ENCODE data around the gene CNGA4.
A peak's percentile ranks its signal among the peaks of the same experiment; 100 is the strongest.

The CNGA4 gene

DNA sequence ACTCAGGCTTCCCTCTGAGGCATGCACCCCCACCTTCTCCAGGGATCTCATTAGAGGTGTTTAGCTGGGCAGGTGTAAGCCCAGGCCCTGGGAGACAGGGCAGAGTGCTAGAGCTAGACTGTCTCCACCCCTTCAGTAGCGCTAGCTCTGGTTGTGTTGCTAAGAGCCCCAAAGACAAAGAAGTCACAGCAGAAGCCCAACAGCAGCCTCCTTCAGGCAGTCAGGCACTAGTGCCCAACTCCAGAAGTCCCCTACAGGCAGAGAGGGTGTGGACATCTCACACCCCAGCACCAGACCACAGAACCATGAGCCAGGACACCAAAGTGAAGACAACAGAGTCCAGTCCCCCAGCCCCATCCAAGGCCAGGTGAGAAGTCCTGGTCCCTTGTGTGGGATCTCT lies at the start of gene CNGA4:
Gene CNGA4 (plus strand): TSS at position 188 of the 400 bp plus-strand sequence. CDS start 118 bp downstream, at position 306.
- DNase-seq (ENCODE audit: low spot score), result no peak

DNA sequence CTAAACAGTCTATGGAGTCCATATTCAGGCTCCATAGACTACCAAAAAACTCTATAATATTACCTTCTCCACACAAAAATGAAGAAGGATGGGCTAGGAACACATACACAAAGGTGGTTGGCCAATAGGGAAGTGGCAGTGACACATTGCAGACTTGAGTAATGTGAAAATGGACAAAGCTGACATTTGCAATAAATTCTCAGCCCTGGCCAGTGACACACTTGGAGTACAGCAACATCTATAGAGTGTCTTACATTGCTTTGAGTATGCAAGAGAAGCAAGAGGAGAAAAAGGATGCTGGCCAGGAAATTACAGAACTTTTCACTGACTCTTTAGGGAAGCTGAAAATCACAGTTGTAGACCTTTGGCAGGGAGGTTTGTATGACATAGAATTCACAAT lies 47.1 kb upstream of the CNGA4 start:
- DNase-seq (ENCODE audit: low spot score), result no peak

DNA sequence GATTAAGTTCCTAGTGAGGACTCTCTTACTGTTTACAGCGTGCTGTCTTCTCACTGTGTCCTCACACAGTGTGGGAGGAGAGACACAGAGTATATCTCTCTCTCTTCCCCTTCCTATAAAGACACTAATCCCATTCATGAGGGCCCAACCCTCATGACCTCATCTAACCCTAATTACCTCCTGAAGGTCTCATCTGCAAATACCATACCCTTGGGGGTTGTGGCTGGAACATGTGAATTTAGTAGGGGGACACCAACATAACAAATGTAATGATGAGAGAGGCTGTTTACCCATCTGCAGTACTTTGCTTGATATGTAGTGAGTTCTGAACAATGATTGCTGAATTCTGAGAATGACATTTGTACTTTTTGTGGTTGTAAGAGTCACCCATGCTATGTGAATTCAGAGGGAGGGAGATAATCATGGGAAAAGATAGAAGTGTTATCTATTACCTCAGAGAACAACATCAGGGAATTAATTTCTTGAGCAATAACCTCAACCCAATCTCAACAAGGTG lies 44.8 kb upstream of the CNGA4 start:
- no peak for DNase-seq (ENCODE audit: low spot score)

DNA sequence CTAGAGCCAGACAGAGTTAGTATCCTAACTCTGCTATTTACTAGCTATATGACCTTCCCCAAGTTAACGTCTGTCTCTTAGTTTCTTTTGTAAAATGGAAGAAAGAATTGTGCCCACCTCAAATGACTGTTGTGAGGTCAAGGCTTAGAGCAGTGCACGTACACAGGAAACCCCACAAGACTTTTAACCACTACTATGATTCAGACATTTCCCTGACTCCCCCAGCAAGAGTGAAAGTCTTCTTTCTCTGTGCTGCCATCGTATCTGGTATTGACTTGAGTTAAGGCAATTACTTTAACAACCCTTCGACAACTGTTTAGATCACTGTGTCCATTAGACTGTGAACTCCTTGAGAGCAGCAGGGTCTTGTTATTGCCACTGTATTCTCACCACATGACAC lies 42.5 kb upstream of the CNGA4 start:
- DNase-seq (ENCODE audit: low spot score), result no peak

DNA sequence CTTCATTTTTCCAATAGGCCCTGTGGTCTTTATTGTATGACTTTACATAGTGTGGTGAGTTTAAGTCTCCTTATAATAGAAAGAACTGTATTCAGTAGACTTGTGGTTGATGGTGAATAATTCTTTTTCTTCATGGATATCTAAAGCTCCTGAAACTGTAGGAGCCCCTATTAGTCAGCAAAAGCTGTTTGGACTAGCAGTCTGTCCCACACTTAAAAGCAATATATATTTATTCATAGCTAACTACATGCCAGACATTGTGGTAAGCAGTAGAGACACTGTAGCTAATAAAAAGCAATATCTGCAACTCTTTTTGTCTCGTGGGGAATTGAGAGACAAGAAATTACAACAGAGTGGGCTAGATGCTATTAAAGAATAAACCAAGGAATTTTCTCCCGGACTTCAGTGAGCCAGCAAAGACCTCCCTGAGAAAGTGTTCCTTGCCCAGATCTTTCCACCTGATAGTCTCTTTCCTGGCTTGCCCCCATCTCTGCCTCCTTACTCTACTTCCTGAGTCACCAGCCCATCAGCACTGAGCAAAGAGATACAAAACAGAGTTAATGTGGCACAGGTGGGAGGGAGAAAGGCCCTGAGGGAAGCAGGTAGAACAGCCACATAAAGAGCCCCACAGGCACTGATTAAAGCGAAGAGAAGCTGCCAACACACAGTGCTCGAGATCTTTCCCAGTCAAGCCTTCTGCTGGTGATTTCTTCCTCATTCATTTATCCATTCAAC lies 41.3 kb upstream of the CNGA4 start:
- no peak for DNase-seq (ENCODE audit: low spot score)

DNA sequence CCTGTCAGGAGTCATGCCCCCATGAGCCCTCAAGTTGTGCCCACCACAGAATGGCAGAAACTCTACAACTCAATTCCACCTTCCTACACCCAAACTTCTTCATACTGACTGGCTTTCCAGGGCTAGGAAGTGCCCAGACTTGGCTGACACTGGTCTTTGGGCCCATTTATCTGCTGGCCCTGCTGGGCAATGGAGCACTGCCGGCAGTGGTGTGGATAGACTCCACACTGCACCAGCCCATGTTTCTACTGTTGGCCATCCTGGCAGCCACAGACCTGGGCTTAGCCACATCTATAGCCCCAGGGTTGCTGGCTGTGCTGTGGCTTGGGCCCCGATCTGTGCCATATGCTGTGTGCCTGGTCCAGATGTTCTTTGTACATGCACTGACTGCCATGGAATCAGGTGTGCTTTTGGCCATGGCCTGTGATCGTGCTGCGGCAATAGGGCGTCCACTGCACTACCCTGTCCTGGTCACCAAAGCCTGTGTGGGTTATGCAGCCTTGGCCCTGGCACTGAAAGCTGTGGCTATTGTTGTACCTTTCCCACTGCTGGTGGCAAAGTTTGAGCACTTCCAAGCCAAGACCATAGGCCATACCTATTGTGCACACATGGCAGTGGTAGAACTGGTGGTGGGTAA lies 39.6 kb upstream of the CNGA4 start, which contains the start of gene OR52W1:
Gene OR52W1 (plus strand): TSS at position 51 of the 637 bp plus-strand sequence. CDS start 0 bp downstream, at position 51.
- no peak for DNase-seq (ENCODE audit: low spot score)

DNA sequence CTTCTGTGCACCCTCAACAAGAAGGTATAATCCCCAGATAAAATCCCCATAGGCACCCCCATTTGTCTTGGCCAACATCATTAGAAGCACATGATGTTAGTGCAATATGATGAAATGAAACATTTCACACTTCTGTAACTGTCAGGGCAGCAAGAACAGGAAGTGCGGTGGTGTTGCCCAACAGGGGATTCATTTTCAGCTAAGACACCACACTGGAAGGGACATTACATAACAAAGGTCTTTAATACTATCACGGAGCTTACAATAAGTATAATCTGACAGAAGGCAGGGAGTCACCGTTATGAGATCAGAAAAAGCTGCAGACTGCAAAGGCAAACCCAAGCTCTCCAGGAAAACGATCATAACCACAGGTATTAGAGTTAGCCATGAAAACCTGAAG lies 37.9 kb upstream of the CNGA4 start:
- no peak for DNase-seq (ENCODE audit: low spot score)

- no peak for DNase-seq (ENCODE audit: low spot score)
These were observed 37.4 kb upstream of the CNGA4 start for GRCh38 chr11:6201481-6201880.

GRCh38 chr11:6202041-6202440 lies 36.8 kb upstream of the CNGA4 start:
- no peak for DNase-seq (ENCODE audit: low spot score)

DNA sequence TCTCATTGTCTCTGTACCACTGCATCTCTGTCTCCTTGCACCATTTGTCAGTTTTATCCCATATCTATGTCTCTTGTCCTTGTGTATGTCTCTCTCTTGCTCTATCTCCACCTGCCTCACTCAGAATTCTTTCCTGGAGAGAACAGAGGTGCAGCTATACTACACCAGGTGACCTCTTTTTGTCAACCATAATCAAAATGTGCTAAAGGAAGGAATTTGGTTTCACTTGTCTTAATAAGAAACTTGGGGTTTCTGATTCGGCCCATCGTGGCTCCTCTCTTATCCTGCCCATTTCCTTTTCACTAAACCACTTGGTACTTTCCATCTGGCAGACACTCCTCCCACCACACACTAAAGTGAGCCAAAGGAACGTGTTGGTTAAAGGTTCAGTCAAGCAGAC lies 35.6 kb upstream of the CNGA4 start:
- DNase-seq (ENCODE audit: low spot score), result no peak

DNA sequence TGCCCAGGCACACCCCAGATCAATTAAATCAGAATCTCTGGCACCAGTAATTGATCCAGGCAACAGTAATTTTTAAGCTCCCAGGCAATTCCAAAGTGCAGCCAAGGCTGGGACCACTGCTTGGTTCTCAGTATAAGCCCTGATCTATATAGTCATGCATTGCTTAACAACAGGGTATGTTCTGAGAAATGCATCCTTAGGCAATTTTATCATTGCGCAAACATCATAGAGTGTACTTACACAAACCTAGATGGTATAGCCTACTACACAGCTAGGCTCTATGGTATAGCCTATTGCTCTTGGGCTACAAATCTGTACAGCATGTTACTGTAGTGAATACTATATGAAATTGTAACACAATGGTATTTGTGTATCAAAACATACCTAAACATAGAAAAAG lies 34.2 kb upstream of the CNGA4 start:
- DNase-seq (ENCODE audit: low spot score), result no peak

DNA sequence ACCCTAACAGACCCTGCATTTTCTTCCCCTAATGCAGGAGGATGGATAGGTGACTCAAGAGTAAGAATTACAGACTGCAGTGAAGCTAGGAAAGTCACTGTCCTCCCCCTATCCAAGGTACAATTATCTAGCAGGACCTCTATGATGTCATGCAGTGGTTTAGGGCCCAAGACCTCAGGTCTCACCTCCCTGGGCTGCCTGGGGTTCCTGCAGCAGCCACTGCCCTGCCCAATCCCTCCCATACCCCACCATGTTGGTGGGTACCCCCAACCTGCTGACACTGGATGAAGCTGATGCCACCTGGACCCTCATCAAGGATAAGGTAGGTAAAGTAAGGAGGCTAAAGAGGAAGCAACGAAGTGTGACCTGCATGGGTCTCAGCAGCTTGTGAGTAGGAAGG lies 33.5 kb upstream of the CNGA4 start, which contains the start of gene C11orf42:
Gene C11orf42 (plus strand): TSS at position 192 of the 400 bp plus-strand sequence. CDS start 59 bp downstream, at position 251.
- no peak for DNase-seq (ENCODE audit: low spot score)

DNA sequence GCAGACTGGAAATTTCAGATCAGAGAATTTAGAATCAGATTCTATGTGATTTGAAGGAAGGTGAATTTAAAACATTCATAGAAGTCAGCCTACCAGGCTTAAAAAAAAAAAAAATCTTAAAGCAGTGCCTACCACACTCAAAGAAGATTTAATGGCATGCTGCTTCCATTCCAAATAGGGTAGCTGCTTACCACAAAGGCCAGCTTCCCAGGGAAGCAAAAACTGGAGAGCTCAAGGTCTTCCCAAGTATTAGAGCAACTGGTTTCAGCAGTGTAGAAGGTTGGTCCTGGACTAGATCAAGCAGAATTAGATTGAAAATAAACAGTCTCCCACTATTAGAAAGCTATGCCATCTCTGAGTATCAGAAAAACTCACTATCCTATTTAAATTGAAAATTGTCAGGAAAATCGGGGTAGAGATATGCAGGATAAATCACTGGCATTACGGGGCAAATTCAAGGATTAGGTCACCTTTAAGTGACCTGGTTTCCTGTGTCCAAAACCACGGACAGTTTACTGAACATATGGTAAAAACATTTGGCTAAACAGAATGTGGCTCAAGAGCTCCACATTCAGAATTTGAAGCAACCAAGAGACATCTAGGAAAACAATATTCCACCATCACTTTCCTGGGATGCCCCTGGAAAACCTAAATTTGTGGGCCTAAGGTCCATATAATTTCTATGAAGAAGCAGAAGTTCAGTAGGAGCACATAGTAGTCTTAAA lies 32.3 kb upstream of the CNGA4 start:
- no peak for DNase-seq (ENCODE audit: low spot score)

DNA sequence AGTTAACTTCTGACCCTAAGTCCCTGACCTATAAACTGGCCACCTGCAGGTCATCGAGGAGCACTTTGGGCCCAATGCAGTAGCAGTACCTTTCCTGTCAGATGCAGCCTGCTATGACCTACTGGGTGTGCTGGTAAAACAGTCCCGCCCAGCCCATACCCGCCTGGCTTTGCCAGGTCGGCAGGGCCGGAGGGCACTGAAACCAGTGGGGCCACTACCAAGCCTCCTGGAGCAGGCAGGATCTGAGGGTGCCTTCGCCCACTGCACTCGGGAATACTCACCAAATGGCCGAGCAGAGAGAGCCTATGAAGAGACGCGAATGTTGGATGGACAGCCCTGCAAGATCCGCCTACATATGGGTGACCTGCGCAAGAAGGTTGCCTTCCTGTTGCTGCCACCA lies 29.1 kb upstream of the CNGA4 start:
- no peak for DNase-seq (ENCODE audit: low spot score)

GRCh38 chr11:6210274-6210955 lies 28.5 kb upstream of the CNGA4 start:
- no peak for DNase-seq (ENCODE audit: low spot score)

DNA sequence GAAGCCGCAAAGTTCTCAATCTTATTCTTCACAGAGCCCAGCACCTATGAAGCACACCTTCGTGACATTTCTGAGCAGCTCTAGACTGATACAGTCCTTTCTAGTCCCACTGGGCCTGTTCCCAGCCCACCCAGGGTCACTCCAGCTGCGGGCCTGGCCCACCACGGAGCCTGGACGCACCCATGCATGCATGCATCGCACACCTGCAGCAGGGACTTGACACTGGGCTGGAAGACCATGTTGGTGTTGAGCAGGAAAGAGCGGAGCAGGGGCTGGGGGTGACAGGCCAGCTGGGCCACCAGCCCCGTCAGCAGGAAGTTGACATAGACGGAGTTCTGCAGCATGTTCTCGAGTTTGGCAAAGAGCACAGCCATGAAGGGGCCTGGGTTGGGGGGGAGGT lies 24.4 kb upstream of the CNGA4 start:
- DNase-seq (ENCODE audit: low spot score), result no peak

GRCh38 chr11:6216501-6216900 lies 22.4 kb upstream of the CNGA4 start:
- no peak for DNase-seq (ENCODE audit: low spot score)

- DNase-seq (ENCODE audit: low spot score), result no peak
These were observed 21.2 kb upstream of the CNGA4 start for GRCh38 chr11:6217722-6218121.

- peak; percentile 62 for DNase-seq (ENCODE audit: low spot score)
These were observed 19.5 kb upstream of the CNGA4 start for GRCh38 chr11:6219359-6219758.

DNA sequence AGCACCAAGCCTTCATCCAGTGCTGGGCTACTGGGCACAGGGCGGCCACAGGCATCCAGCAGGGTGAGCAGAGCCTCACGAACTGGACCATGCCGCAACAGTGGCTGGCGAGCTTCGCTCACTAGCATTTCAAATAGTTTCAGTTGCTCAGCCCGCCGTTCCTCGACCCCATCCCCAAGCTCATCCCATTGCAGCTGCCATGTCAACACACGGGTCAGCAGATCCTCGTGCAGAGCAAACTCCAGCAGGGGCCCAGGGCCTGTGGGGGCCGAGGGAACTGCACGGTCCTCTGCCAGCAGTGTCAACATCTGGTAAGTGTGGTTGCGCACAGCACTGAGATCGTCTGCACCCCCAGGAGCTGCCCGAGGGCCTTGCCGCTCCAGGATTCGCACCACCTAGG lies 15.0 kb upstream of the CNGA4 start:
- DNase-seq (ENCODE audit: low spot score), result no peak

- DNase-seq (ENCODE audit: low spot score), result no peak
These were observed 14.5 kb upstream of the CNGA4 start for GRCh38 chr11:6224421-6224820.

DNA sequence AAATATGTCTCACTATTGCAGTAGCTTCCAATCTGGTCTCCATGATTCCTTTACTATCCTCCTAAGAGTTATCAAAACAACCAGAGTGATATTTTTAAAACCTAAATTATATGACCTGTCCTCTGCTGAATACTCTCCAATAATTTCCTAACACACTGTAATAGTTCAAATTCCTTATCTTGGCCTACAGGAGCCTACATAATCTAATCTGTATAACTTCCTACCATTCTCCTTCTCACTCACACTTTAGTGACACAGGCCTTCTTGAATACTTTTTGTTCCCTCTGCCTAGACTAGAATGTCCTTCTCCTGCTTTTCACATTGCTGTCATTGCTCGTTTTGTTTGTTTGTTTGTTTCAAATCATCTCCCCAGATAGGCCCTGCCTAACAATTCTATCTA lies 13.9 kb upstream of the CNGA4 start:
- no peak for DNase-seq (ENCODE audit: low spot score)
